Anterior cingulate cortex (tissue), 58 donors: ENCODE measurements around the gene ARL14EP.

ENCODE experiments used
- DNase-seq, 58 donors: peaks; one replicate each; lab custom pipeline; 2025; lab: John Stamatoyannopoulos, UW

ARL14EP gene

GRCh38 chr11:30322826-30323710, at the start of gene ARL14EP:
ARL14EP (plus strand) TSS chr11:30323104; CDS start chr11:30330949, 7,845 bp downstream.
- peak; percentile 52 to 98 (median 89) for DNase-seq

- no peak for DNase-seq
Measured at GRCh38 chr11:30277176-30277575, 45.7 kb upstream of the ARL14EP start.

GRCh38 chr11:30279796-30280195, 43.1 kb upstream of the ARL14EP start:
- DNase-seq: no peak

GRCh38 chr11:30281476-30282288, 41.2 kb upstream of the ARL14EP start:
- DNase-seq: no peak

GRCh38 chr11:30282289-30282631, 40.6 kb upstream of the ARL14EP start:
- DNase-seq: no peak

DNA sequence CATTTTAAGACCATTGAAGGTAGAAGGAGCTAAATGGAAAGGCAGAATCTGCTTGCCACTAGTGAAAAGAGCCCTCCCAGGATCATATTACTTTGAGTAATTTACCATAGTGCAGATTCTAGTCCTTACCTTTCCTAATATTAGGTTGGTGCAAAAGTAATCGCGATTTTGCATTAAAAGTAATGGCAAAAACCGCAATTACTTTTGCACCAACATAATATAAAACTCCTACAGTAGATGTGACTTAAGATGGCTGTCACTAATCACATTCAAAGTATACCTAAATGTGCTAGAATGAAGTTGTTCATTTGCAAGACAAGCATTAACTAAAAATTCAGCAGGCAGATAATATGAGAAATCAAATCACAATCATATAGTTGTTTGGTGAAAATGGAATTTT, 38.1 kb upstream of the ARL14EP start:
- DNase-seq: no peak

DNA sequence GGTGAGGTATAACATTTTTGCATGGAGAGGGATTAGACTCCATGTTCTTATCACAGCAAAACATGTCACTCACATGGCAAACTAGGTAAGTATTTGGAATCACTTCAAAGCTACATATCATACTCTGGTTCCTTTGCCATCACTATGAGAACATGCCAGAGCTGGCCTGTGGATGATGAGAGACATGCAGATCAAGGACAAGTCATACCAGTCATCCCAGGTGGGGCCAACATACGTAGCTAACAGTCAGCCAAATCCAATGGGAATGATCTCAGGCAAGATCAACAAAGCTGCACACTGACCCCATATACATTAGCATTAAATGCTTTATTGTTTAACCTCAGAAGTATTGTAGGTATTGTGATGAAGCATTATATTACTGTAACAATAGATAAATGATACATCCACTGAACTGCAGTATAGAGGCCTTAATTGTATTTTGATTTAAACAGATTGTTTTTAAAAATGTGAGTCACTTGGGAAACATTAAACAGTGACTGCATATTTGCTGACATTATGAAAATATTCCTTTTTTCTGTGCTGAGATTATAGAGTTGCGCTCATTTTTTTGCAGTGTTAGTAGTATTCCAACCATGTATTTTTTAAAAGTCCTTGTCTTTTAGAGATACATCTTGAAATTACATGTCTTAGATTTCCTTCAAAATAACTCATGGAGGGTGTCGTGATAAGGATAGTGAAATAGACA, 37.3 kb upstream of the ARL14EP start:
- no peak for DNase-seq

DNA sequence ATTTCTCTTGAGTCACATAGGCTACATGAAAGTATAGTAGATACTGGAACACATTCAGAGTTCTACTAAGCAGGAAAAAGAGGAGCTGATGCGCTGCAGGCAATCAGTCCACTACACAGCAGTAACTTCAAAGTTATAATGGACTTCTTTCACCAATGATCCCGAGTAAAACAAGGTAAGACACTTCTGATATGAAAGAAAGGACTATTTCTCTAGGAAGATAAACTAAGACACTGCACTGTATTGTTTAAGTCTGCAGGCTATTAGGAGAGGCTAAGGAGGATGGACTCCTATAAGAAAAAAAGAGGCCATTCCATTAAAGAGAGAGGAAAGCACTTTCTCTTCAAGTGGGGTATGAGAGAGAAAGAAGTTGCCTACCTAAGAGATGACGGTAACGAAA, 31.6 kb upstream of the ARL14EP start:
- no peak for DNase-seq

DNA sequence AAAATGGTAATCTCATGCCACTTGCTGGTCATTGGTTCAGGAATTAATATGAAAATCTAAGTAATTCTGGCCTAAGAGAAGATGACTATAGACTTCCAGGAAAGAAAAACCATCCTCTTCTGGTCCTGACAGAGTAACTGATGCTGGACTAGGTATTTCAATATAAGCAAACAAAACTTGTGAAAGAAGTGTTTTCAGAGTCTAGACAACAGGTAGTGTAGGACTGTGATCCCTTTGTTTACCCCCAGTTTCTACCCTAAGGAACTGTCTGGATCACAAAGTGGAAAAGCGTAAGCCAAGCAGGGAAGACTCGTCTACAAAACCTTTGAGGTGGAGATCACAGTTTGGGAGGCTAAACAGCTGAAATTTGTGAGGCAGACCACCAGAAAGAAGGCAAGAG, 30.4 kb upstream of the ARL14EP start:
- DNase-seq: no peak

GRCh38 chr11:30295178-30295885, 27.6 kb upstream of the ARL14EP start:
- no peak for DNase-seq

GRCh38 chr11:30304620-30305019, 18.3 kb upstream of the ARL14EP start:
- DNase-seq: no peak

GRCh38 chr11:30310623-30311022, 12.3 kb upstream of the ARL14EP start:
- no peak for DNase-seq

- DNase-seq: no peak
Measured at GRCh38 chr11:30311189-30311588, 11.7 kb upstream of the ARL14EP start.

- DNase-seq: no peak
Measured at GRCh38 chr11:30312243-30312642, 10.7 kb upstream of the ARL14EP start.

- DNase-seq: no peak
Measured at GRCh38 chr11:30313580-30313979, 9.3 kb upstream of the ARL14EP start.

DNA sequence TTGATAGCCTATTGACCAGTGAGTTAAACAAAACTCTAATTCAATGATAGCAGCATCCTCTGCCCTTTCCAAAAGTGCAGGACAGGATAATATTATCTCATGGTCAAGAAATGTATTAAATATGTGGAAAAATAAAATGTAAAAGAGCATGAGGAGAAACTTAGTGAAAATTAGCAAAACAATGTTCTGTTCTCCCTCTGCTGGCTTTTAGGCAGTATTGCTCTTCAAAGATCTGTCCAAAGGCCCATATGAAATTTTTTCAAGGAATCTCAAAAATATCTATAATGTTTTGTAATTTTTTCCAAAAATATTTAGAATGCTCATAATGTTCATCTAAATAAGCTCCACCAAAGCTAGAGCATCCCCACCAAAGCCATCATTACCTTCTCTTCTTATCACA, 8.3 kb upstream of the ARL14EP start:
- DNase-seq: no peak

DNA sequence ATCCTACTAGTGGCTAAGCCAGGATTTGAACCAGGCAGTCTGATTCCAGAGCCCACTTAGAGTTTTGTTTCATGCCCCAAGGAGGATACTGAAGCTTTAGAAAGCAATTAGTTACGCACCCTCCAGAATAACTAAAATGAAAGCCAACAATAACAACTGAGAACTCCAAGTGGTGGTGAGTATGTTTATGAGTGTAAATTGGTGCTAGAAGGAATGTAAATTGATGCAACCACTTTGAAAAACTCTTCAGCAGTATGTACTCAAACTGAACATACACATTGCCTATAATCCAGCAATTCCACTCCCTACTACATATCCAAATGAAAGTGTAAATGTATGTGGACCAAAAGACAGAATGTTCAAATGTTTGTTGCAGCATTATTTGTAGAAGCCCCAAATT, 6.7 kb upstream of the ARL14EP start:
- DNase-seq: no peak

DNA sequence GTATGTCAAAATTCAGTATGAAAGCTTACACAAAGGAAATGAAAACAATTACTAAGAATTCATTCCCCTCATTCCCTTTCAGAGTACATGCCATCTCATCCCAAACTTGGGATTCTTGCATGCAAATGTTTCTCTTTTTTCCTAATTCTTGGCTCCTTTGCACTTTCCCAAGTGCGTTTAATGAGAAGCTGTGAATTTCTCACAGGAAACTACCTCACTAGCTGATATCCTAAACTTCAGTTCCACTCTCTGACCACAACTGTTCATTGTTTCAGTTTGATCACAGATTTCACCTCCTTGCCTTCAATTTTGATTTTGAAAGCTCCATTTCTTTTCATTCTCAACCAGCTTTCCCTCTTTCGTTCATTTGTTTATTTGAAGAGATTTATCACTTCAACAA, 5.9 kb upstream of the ARL14EP start:
- no peak for DNase-seq

DNA sequence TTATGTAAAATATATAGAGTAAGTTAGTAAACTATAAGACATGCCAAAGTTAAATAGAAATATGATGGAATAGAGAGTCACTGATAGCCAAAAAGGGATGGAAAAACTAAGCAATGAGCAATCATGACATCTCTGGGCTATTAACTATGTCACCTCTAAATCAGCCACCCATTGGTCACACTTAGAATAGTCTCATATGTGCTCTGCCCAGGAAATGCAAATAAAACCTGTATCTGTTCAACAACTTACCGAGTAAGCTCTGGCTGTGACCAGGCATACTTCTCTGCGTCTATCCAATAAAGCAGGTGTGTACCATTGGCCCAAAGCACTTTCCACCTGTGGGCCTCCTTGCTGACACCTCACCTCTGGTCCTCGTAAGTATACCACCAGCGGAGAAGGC, 1.6 kb upstream of the ARL14EP start:
- DNase-seq: no peak

DNA sequence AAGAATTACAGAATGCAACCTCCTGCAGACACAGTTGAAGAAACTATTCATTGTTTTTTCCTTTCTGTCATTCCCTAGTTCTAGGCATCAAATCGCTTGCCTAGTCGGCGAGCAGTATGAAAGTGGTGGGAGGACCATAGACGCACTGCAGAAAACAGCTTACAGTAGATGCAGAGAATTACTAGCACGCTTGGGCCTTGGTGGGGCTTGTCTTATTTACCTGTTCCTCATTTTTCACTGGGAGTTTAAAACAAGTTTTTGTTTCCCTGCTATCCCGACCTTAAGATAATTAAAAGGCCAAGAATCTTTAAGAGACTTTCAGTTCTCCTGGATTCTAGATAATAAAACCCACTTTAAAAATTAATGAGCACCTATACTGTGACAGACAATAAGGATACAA, 713 bp upstream of the ARL14EP start:
- no peak for DNase-seq
